ENCODE data around the gene RCAN3.
A peak's percentile ranks its signal among the peaks of the same experiment; 100 is the strongest.

RCAN3 gene

GRCh38 chr1:24502065-24502708 is 449 bp upstream of the RCAN3 start (continued):
- TF ChIP-seq PRDM2 (tag by site-specific recombination; IDR thresholded peaks at IDR 0.05; ENCODE audit: borderline replicate concordance) (no peak), PBX3 (CRISPR knock-in tag; IDR thresholded peaks at IDR 0.05) (no peak), ZNF768 (tag by site-specific recombination; IDR thresholded peaks at IDR 0.05) (no peak), ZNF624 (tag by site-specific recombination; IDR thresholded peaks at IDR 0.05) (no peak), ZNF596 (tag by site-specific recombination; IDR thresholded peaks at IDR 0.05) (no peak), GFI1B (tag by site-specific recombination; IDR thresholded peaks at IDR 0.05) (no peak), ZBTB11 (tag by site-specific recombination; conservative IDR thresholded peaks at IDR 0.05; ENCODE audit: low read depth) (0 out of 2 replicates have a peak, but pooled peaks have one; percentile 17), SCRT1 (tag by site-specific recombination; IDR thresholded peaks at IDR 0.05; ENCODE audit: borderline replicate concordance) (no peak), ZNF221 (tag by site-specific recombination; IDR thresholded peaks at IDR 0.05; ENCODE audit: borderline replicate concordance) (no peak), ZNF561 (tag by site-specific recombination; IDR thresholded peaks at IDR 0.05; ENCODE audit: borderline replicate concordance) (no peak), CTCF (tag by site-specific recombination; IDR thresholded peaks at IDR 0.05) (no peak), SALL2 (tag by site-specific recombination; IDR thresholded peaks at IDR 0.05; ENCODE audit: borderline replicate concordance) (no peak), ZNF530 (tag by site-specific recombination; IDR thresholded peaks at IDR 0.05; ENCODE audit: low read depth) (no peak), ZBTB21 (tag by site-specific recombination; IDR thresholded peaks at IDR 0.05) (no peak), MEIS1 (CRISPR knock-in tag; IDR thresholded peaks at IDR 0.05; ENCODE audit: borderline replicate concordance) (no peak), ZBTB48 (tag by site-specific recombination; IDR thresholded peaks at IDR 0.05) (no peak), ZNF211 (tag by site-specific recombination; IDR thresholded peaks at IDR 0.05; ENCODE audit: low read depth) (no peak), HOXC10 (CRISPR knock-in tag; IDR thresholded peaks at IDR 0.05) (no peak), TRIM28 (IDR thresholded peaks at IDR 0.05; ENCODE audit: borderline replicate concordance, low read length) (no peak), SCRT2 (tag by site-specific recombination; IDR thresholded peaks at IDR 0.05) (0 out of 2 replicates have a peak, but pooled peaks have one; percentile 14), YY1 (tag by site-specific recombination; IDR thresholded peaks at IDR 0.05) (no peak), OSR2 (tag by site-specific recombination; IDR thresholded peaks at IDR 0.05) (no peak), HOXD13 (CRISPR knock-in tag; IDR thresholded peaks at IDR 0.05; ENCODE audit: borderline replicate concordance) (no peak), ZNF223 (tag by site-specific recombination; IDR thresholded peaks at IDR 0.05) (no peak), ZNF843 (tag by site-specific recombination; IDR thresholded peaks at IDR 0.05) (no peak; the same call in 1 of the 2 replicates), ZBTB26 (tag by site-specific recombination; optimal IDR thresholded peaks at IDR 0.05) (peak; percentile 62), ZNF394 (tag by site-specific recombination; IDR thresholded peaks at IDR 0.05; ENCODE audit: borderline replicate concordance) (no peak)

Data from HEK293 (cell line).